Neural progenitor cell (in vitro differentiated cells): ENCODE results near the gene POLR3G.

ENCODE experiments used
- EZH2 ChIP-seq: fragments of 200-600 bp; sonication (generic); IDR thresholded peaks from 2 replicates; pipeline ENCODE4 v1.6.1; 2017; ENCODE audit warnings: antibody characterized with exemption, mild to moderate bottlenecking, moderate library complexity
- EZH2phosphoT487 ChIP-seq: fragments of 200-600 bp; sonication (generic); IDR thresholded peaks from 2 replicates; pipeline ENCODE4 v1.6.1; 2017; ENCODE audit warnings: antibody characterized with exemption
- TF ChIP-seq, protein P1 (sequence below): fragments of 200-600 bp; sonication (generic); IDR thresholded peaks from 2 replicates; pipeline ENCODE4 v1.5.1; 2017; ENCODE audit warnings: antibody characterized with exemption, mild to moderate bottlenecking

DNA sequence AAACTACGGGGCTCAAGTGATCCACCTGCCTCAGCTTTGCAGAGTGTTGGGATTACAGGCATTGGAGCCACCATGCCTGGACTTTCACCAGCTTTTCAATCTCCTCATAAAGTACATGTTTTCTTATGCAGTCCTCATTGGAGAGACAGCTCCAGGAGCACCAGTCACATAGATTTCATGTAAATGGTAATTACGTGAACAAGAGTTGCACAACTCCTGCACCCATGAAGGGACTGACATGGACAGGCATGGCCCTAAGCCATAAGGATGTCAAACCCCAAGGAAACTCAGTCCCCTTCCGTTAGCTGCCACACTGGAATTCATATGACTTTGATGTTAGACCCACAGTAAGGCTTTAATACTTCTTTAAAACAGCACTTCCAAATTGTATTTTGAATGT is 76.3 kb downstream of the POLR3G start:
- no peak for TF ChIP-seq EZH2
- TF ChIP-seq, protein P1, sequence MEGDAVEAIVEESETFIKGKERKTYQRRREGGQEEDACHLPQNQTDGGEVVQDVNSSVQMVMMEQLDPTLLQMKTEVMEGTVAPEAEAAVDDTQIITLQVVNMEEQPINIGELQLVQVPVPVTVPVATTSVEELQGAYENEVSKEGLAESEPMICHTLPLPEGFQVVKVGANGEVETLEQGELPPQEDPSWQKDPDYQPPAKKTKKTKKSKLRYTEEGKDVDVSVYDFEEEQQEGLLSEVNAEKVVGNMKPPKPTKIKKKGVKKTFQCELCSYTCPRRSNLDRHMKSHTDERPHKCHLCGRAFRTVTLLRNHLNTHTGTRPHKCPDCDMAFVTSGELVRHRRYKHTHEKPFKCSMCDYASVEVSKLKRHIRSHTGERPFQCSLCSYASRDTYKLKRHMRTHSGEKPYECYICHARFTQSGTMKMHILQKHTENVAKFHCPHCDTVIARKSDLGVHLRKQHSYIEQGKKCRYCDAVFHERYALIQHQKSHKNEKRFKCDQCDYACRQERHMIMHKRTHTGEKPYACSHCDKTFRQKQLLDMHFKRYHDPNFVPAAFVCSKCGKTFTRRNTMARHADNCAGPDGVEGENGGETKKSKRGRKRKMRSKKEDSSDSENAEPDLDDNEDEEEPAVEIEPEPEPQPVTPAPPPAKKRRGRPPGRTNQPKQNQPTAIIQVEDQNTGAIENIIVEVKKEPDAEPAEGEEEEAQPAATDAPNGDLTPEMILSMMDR: no peak
- TF ChIP-seq EZH2phosphoT487: no peak
